Left lung (tissue), 10 donors: ENCODE results near the gene SFTPA2. TPM values are rescaled to one million over a fixed set of nuclear protein-coding genes. Genes with fewer than 3 reads are reported as not detected.

ENCODE experiments used
- ATAC-seq: fragments of 200-7000 bp; cut with Tn5 transposase; one replicate; pipeline ENCODE4 v1.9.1; 2020; ENCODE audit warnings: moderate library complexity
- DNase-seq, 4 donors: peaks; one replicate each; pipeline ENCODE4 v3.0.0-alpha.2; 2013 to 2020
- H3K27ac ChIP-seq, 2 donors: fragments of 200-600 bp; sonication (generic) in 1 of 2; one replicate each; pipeline versions ENCODE4 v1.5.0 to v1.8.0; 2020 to 2021
- H3K27me3 ChIP-seq, 2 donors: fragments of 200-600 bp; sonication (generic) in 1 of 2; one replicate each; pipeline versions ENCODE4 v1.5.0 to v1.8.0; 2020 to 2021
- H3K36me3 ChIP-seq, 2 donors: fragments of 200-600 bp; sonication (generic) in 1 of 2; one replicate each; pipeline versions ENCODE4 v1.5.0 to v1.8.0; 2020 to 2021
- H3K4me1 ChIP-seq, 2 donors: fragments of 200-600 bp; one replicate each; pipeline ENCODE4 v1.8.0; 2021
- H3K4me3 ChIP-seq, 2 donors: fragments of 200-600 bp; sonication (generic) in 1 of 2; one replicate each; pipeline versions ENCODE4 v1.5.0 to v1.8.0; 2020 to 2021; ENCODE audit warnings: mild to moderate bottlenecking in 1 of 2
- H3K9me3 ChIP-seq, 2 donors: fragments of 200-600 bp; sonication (generic) in 1 of 2; one replicate each; pipeline versions ENCODE4 v1.5.0 to v1.8.0; 2020 to 2021
- CTCF ChIP-seq, 2 donors: fragments of 200-600 bp; sonication (generic) in 1 of 2; IDR thresholded peaks; one replicate each; pipeline versions ENCODE4 v1.5.0 to v1.8.0; 2021; ENCODE audit warnings: antibody characterized with exemption in 2 of 2
- intact Hi-C, 2 donors: fragments of 100-400 bp; cut with DNase I; formaldehyde crosslinking; loops; one replicate each; pipeline versions ENCODE4 v1.11.2 to v1.14.2; 2022
- polyA plus RNA-seq, 6 donors: library from polyadenylated mRNA; unstranded; fragments of 120-200 nt; gene quantifications; one replicate each; pipeline ENCODE4 v1.2.1, GENCODE V29; 2013; ENCODE audit not compliant: insufficient read length in 6 of 6
- total RNA-seq, 2 donors: library from RNA; stranded (reverse); fragmentation: NEBNext Ultra II Directional; extraction: Animal tissue kit (Norgen Biotek cat#: 25700); gene quantifications; one replicate each; pipeline ENCODE4 v1.2.1, GENCODE V29; 2021
- donor health status: DM: no; HTN: yes; CAD: no.
- donor health status: DM: no; HTN: no; CAD: no.

The SFTPA2 gene
- total and polyA plus RNA-seq, 8 donors, result 0.83 to 13,178 (median 7.7) TPM

GRCh38 chr10:79507440-79508167 is 52.6 kb downstream of the SFTPA2 start:
- Histone ChIP-seq H3K36me3 (no peaks in the 10 kb centered on the region), H3K9me3 (no peaks in the 10 kb centered on the region), H3K4me3 (no peak overlapping the region), H3K27ac (no peak overlapping the region), H3K27me3 (peaks cover 0 to under 1% of the 10 kb centered on the region in 2 donors), H3K4me1 (no peaks in the 10 kb centered on the region)
- intact Hi-C loops, result no loop called here
- ATAC-seq, result peak; percentile 48
- TF ChIP-seq CTCF (IDR thresholded peaks at IDR 0.05), result no peak
- peak in 1 of 4 donors; percentile 58 for DNase-seq

Other genes starting within 250 kb of the SFTPA2 start
- gene PPIF, start 212.9 kb downstream of the SFTPA2 start, total RNA-seq, result 10 to 100 TPM; 32.9 to 75.6 TPM
- gene PPIF, start 212.9 kb downstream of the SFTPA2 start, polyA plus RNA-seq, result 10 to 100 TPM; 29.7 to 35.4 (median 30.7) TPM
- gene ZCCHC24, start 114.8 kb downstream of the SFTPA2 start, total RNA-seq, result 10 to 100 TPM; 31.2 to 42.4 TPM
- gene ZCCHC24, start 114.8 kb downstream of the SFTPA2 start, polyA plus RNA-seq, result 10 to 100 TPM; 28.9 to 48.3 (median 37.1) TPM
- gene EIF5AL1, start 47.9 kb downstream of the SFTPA2 start, total RNA-seq, result under 1 TPM; 0.24 to 0.76 TPM
- gene EIF5AL1, start 47.9 kb downstream of the SFTPA2 start, polyA plus RNA-seq, result 1 to 10 TPM in 3 of 6 donors, under 1 TPM in 3; 0.18 to 3.5 (median 1.1) TPM
- gene SFTPA1, start 50.5 kb upstream of the SFTPA2 start, total RNA-seq, result over 10,000 TPM in 1 of 2 donors, 1,000 to 10,000 TPM in 1; 3,930 to 11,086 TPM
- 100 to 1,000 TPM in 2 of 6 donors, 10 to 100 TPM in 4; 19.7 to 145 (median 69.8) TPM for gene SFTPA1, start 50.5 kb upstream of the SFTPA2 start, polyA plus RNA-seq
- gene NUTM2B, start 142.8 kb upstream of the SFTPA2 start, total RNA-seq, result 1 to 10 TPM in 1 of 2 donors, under 1 TPM in 1; 0.76 to 1.5 TPM
- gene NUTM2B, start 142.8 kb upstream of the SFTPA2 start, polyA plus RNA-seq, result 1 to 10 TPM; 1.7 to 4.2 (median 3.1) TPM